OCI-LY1 (cell line): ENCODE results near the gene SNTG2.

Source experiments
- H2AFZ ChIP-seq: fragments of 200-600 bp; sonication (generic), shearing (Covaris generic); 2 replicates; pipeline ENCODE4 v1.6.0; 2014; ENCODE audit warnings: antibody characterized with exemption, mild to moderate bottlenecking, low read length
- H3F3A ChIP-seq: fragments of 200-600 bp; sonication (generic), shearing (Covaris generic); 2 replicates; pipeline ENCODE4 v1.6.0; 2014; ENCODE audit warnings: mild to moderate bottlenecking, antibody characterized with exemption, low read length, moderate library complexity; ENCODE audit not compliant: insufficient read depth
- H3K27ac ChIP-seq: fragments of 200-600 bp; sonication (generic); 2 replicates; pipeline ENCODE4 v1.5.1; 2014; ENCODE audit warnings: low read length, mixed run types, mild to moderate bottlenecking, low read depth; ENCODE audit not compliant: poor library complexity, severe bottlenecking
- H3K27me3 ChIP-seq: fragments of 200-600 bp; sonication (generic); 2 replicates; pipeline ENCODE4 v1.6.0; 2014; ENCODE audit warnings: antibody characterized with exemption, mild to moderate bottlenecking, low read length, moderate library complexity; ENCODE audit not compliant: insufficient read depth
- H3K36me3 ChIP-seq: fragments of 200-600 bp; sonication (generic); 2 replicates; pipeline ENCODE4 v1.6.1; 2014; ENCODE audit warnings: mild to moderate bottlenecking, antibody characterized with exemption, low read length, moderate library complexity, mixed read lengths; ENCODE audit not compliant: insufficient read depth
- H3K4me1 ChIP-seq: fragments of 200-600 bp; sonication (generic); 2 replicates; pipeline ENCODE4 v1.5.1; 2014; ENCODE audit warnings: mild to moderate bottlenecking, low read length, moderate library complexity; ENCODE audit not compliant: insufficient read depth, severe bottlenecking
- H3K4me2 ChIP-seq: fragments of 200-600 bp; sonication (generic), shearing (Covaris generic); 2 replicates; pipeline ENCODE4 v1.6.1; 2014; ENCODE audit warnings: low read length
- H3K4me3 ChIP-seq: fragments of 200-600 bp; sonication (generic); 2 replicates; pipeline ENCODE4 v1.5.1; 2014; ENCODE audit warnings: low read length, low read depth, mild to moderate bottlenecking, mixed read lengths; ENCODE audit not compliant: poor library complexity, severe bottlenecking
- H3K79me2 ChIP-seq: fragments of 200-600 bp; shearing (Covaris generic); 2 replicates; pipeline ENCODE4 v1.6.1; 2016; ENCODE audit warnings: mixed run types, low read length, mixed read lengths; ENCODE audit not compliant: insufficient read depth
- H3K9ac ChIP-seq: fragments of 200-600 bp; sonication (generic), shearing (Covaris generic); 2 replicates; pipeline ENCODE4 v1.6.1; 2014; ENCODE audit warnings: mild to moderate bottlenecking, low read length, mixed read lengths
- H3K9me2 ChIP-seq: fragments of 200-600 bp; sonication (generic), shearing (Covaris generic); 2 replicates; pipeline ENCODE4 v1.6.1; 2014; ENCODE audit warnings: low read depth, mild to moderate bottlenecking, low read length, mixed read lengths
- H3K9me3 ChIP-seq: fragments of 200-600 bp; shearing (Covaris generic); 2 replicates; pipeline ENCODE4 v1.6.1; 2014; ENCODE audit warnings: low read length, mixed read lengths
- H4K20me1 ChIP-seq: fragments of 200-600 bp; sonication (generic), shearing (Covaris generic); 2 replicates; pipeline ENCODE4 v1.6.0; 2016; ENCODE audit warnings: mild to moderate bottlenecking, low read length; ENCODE audit not compliant: insufficient read depth
- EZH2 ChIP-seq: fragments of 200-600 bp; sonication (generic), shearing (Covaris generic); IDR thresholded peaks from 2 replicates; pipeline ENCODE4 v1.8.0; 2017; ENCODE audit warnings: borderline replicate concordance, mixed run types, mild to moderate bottlenecking, antibody characterized with exemption, low read length, moderate library complexity, mixed read lengths
- TF ChIP-seq, protein P1 (sequence below): fragments of 200-600 bp; sonication (generic), shearing (Covaris generic); IDR thresholded peaks from 2 replicates; pipeline ENCODE4 v1.5.1; 2017; ENCODE audit warnings: mild to moderate bottlenecking, antibody characterized with exemption, low read length, moderate library complexity, mixed read lengths

The SNTG2 gene

DNA sequence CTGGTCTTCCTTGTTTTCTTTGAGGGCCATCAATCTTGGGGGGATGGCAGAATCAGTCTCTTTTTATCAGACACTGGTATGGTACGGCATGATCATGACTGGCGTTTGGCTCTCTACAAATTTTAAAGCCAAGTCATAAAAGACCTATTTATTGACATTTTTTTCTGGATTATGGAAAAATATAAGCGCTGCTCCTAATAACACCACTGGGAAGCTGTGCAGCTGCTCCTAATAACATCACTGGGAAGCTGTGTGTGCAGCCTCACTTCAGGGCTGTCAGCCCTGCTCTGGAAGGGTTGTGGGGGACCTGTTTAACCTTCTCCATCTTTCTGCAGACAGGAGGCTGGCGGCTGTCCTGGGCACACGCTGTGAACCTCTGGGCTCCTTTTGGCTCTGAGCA lies 88.9 kb downstream of the SNTG2 start:
- Histone ChIP-seq H3K79me2 (no peaks in the 10 kb centered on the region), H3K4me1 (no peaks in the 10 kb centered on the region), H3K9ac (no peak overlapping the region), H3K9me3 (no peaks in the 10 kb centered on the region), H2AFZ (no peak overlapping the region), H3K4me3 (no peak overlapping the region), H3K36me3 (no peaks in the 10 kb centered on the region), H3K27me3 (no peaks in the 10 kb centered on the region), H3K27ac (no peak overlapping the region), H3F3A (no peaks in the 10 kb centered on the region), H3K4me2 (no peak overlapping the region), H4K20me1 (no peaks in the 10 kb centered on the region), H3K9me2 (no peaks in the 10 kb centered on the region)
- TF ChIP-seq, protein P1, sequence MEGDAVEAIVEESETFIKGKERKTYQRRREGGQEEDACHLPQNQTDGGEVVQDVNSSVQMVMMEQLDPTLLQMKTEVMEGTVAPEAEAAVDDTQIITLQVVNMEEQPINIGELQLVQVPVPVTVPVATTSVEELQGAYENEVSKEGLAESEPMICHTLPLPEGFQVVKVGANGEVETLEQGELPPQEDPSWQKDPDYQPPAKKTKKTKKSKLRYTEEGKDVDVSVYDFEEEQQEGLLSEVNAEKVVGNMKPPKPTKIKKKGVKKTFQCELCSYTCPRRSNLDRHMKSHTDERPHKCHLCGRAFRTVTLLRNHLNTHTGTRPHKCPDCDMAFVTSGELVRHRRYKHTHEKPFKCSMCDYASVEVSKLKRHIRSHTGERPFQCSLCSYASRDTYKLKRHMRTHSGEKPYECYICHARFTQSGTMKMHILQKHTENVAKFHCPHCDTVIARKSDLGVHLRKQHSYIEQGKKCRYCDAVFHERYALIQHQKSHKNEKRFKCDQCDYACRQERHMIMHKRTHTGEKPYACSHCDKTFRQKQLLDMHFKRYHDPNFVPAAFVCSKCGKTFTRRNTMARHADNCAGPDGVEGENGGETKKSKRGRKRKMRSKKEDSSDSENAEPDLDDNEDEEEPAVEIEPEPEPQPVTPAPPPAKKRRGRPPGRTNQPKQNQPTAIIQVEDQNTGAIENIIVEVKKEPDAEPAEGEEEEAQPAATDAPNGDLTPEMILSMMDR = no peak
- no peak for TF ChIP-seq EZH2

DNA sequence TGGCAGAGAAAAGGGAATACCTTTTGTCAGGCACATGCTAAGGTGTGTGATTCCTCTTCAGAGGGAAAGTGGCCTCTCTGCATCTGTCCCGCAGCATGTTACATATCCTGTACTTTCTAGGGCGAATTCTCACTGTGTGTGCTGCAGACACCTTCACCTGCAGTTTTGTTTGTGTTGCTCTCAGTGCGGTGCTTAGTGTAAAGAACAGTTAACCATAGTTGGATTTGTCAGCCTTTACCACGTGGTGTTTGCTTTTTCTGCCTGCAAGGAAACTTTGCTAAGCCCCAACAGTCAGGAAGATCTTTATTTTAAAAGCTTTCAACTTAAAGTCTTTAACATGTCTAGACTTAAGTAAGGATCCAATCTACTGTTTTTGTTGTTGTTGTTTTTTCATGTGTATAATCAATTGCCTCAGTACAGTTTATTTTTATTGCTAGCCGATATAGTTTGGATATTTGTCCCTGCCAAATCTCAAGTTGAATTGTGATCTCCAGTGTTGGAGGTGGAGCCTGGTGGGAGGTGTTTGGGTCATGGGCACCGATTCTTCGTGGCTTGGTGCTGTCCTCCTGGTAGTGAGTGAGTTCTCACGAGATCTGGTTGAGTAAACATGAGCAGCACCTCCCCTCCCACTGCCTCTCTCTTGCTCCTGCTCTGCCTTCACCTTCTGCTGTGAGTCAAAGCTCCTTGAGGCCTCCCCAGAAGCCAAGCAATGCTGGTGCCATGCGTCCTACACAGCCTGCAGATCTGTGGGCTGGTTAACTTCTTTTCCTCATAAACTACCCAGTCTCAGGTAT lies 90.6 kb downstream of the SNTG2 start:
- Histone ChIP-seq H3K79me2 (no peaks in the 10 kb centered on the region), H3K4me3 (no peak overlapping the region)
- TF ChIP-seq, protein P1 = no peak
- TF ChIP-seq EZH2 = no peak

DNA sequence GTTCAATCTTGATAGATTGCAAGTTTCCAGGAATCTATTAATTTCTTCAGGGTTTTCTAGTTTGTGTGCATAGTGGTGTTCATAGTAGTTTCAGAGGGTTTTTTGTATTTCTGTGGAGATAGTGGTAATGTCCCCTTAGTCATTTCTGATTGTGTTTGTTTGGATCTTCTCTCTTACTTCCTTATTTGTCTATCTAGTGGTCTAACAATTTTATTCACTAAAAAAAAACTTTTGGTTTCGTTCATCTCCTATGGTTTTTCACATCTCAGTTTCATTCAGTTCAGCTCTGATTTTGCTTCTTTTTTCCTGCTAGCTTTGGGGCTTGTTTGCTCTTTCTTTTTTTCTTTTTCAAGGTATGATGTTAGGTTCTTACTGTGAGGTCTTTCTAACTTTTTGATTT lies 94.5 kb downstream of the SNTG2 start:
- no peak for TF ChIP-seq EZH2
- TF ChIP-seq, protein P1 = no peak
- H3K9me2 ChIP-seq = no peaks in the 10 kb centered on the region
- no peaks in the 10 kb centered on the region for H4K20me1 ChIP-seq
- no peaks in the 10 kb centered on the region for H3F3A ChIP-seq
- no peaks in the 10 kb centered on the region for H3K27me3 ChIP-seq
- no peak overlapping the region for H3K9ac ChIP-seq
- H2AFZ ChIP-seq = no peak overlapping the region
- no peak overlapping the region for H3K27ac ChIP-seq
- H3K4me3 ChIP-seq = no peak overlapping the region
- no peak overlapping the region for H3K4me2 ChIP-seq
- H3K4me1 ChIP-seq = no peaks in the 10 kb centered on the region
- no peaks in the 10 kb centered on the region for H3K79me2 ChIP-seq
- H3K36me3 ChIP-seq = no peaks in the 10 kb centered on the region
- no peaks in the 10 kb centered on the region for H3K9me3 ChIP-seq

More for the DNA sequence above, 90.6 kb downstream of the SNTG2 start:
- no peaks in the 10 kb centered on the region for H3F3A ChIP-seq
- no peaks in the 10 kb centered on the region for H3K9me3 ChIP-seq
- H3K4me1 ChIP-seq = no peaks in the 10 kb centered on the region
- no peaks in the 10 kb centered on the region for H3K36me3 ChIP-seq
- H3K4me2 ChIP-seq = no peak overlapping the region
- no peaks in the 10 kb centered on the region for H3K27me3 ChIP-seq
- no peak overlapping the region for H2AFZ ChIP-seq
- no peaks in the 10 kb centered on the region for H4K20me1 ChIP-seq
- no peak overlapping the region for H3K9ac ChIP-seq
- H3K27ac ChIP-seq = no peak overlapping the region
- H3K9me2 ChIP-seq = no peaks in the 10 kb centered on the region
